Measurements from ENCODE around the gene PPP6R1.

- TF ChIP-seq CTCF (IDR thresholded peaks at IDR 0.05) = no peak
- TF ChIP-seq POLR2A (IDR thresholded peaks at IDR 0.05) = no peak
Measured at GRCh38 chr19:55225415-55225958, 33.3 kb downstream of the PPP6R1 start.
